Mononuclear cell (primary cell): ENCODE results near the gene FAM83G. TPM values are rescaled to one million over a fixed set of nuclear protein-coding genes. Genes with fewer than 3 reads are reported as not detected.
"Not testable (repeated sequence)": the region's sequence is repeated elsewhere in the genome, so short reads cannot be mapped to it uniquely, and the experiment has no call there.

Experiments used
- H3K27me3 ChIP-seq: 2 replicates; pipeline ENCODE4 v1.6.0; 2011; ENCODE audit warnings: low read length, control low read depth; ENCODE audit not compliant: insufficient read depth
- H3K4me1 ChIP-seq: 2 replicates; pipeline ENCODE4 v1.5.1; 2011; ENCODE audit warnings: mild to moderate bottlenecking, low read length, control low read depth; ENCODE audit not compliant: insufficient read depth
- H3K4me3 ChIP-seq: 2 replicates; pipeline ENCODE4 v1.5.1; 2011; ENCODE audit warnings: mild to moderate bottlenecking, low read length, moderate library complexity
- H3K9me3 ChIP-seq: 2 replicates; pipeline ENCODE4 v1.5.1; 2011; ENCODE audit warnings: low read depth, mild to moderate bottlenecking, control low read depth, low read length
- total RNA-seq: library from RNA; depleted of rRNA; stranded (reverse); fragments of >200 nt; gene quantifications from one replicate; pipeline ENCODE4 v1.2.3, GENCODE V29; 2012

FAM83G gene
- total RNA-seq, 1 donor, result 3.0 TPM

- H3K27me3 ChIP-seq, H3K4me1 ChIP-seq, H3K4me3 ChIP-seq, H3K9me3 ChIP-seq: not testable (repeated sequence)
Observed at GRCh38 chr17:19030771-19031449, 26.3 kb upstream of the FAM83G start.

DNA sequence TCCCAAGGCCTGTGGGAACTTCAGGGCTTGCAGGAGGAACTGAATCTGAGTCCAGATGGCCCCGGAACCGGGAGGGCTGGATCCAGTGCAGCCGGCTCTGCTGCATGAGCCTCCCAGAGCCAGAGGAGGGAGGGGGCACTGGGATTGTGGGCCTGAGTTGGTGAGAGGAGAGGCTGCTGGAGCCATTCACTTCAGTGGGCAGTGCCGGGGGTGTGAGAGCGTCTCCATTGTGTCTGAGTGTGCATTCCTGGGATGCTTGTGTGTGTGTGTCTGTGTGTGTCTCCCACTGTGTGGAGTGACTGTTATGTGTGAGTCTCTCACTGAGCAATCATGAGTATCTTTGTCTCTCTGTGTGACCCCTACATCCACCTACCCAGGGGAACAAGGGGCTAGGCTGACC, 25.2 kb upstream of the FAM83G start:
- H3K4me3 ChIP-seq, H3K9me3 ChIP-seq, H3K4me1 ChIP-seq, H3K27me3 ChIP-seq: not testable (repeated sequence)

- not testable (repeated sequence) for H3K27me3 ChIP-seq, H3K4me3 ChIP-seq, H3K4me1 ChIP-seq, H3K9me3 ChIP-seq
Observed at GRCh38 chr17:19028671-19029070, 24.1 kb upstream of the FAM83G start.

- no peaks in the 10 kb centered on the region for H3K4me1 ChIP-seq
- H3K27me3 ChIP-seq, result no peaks in the 10 kb centered on the region
- no peaks in the 10 kb centered on the region for H3K9me3 ChIP-seq
- H3K4me3 ChIP-seq, result no peak overlapping the region
Observed at GRCh38 chr17:19024101-19025078, 19.8 kb upstream of the FAM83G start.

DNA sequence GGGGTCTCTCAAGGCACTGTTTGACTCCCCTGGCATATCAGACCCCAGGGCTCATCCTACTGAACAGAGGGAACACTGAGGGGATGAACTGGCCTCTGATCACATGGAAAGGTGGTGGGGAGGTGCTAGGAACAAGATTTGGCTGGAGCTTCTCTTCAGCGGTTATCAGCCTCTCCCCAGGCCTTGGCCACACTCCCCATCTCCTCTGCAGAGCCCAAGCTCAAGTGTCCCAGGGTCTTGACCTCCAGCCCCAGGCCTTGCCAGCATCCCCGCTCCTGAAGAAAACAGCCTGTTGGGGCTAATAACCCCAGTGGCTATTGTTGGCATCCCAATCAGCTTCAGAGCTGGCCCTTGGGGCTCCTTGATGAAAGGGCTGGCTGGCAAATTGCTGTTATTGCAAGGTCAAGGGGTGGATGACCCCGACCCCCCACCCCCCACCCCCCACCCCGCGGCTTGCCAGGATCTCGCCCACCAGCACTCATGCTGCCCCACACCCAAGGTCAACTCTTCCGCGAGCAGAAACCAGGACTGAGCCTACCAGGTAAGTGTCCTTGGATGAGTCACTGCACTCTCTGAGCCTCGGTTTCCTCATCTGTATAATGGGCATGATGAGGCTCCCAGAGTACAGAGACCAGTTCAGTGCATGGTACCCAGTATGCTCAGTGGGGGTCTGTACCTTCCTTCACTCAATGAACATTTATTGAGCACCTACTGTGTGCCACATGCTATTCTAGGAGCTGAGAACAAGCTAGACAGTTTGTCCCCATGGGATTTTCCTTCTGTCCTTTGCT, 18.8 kb upstream of the FAM83G start:
- no peak overlapping the region for H3K4me3 ChIP-seq
- H3K9me3 ChIP-seq, result no peaks in the 10 kb centered on the region
- no peaks in the 10 kb centered on the region for H3K27me3 ChIP-seq
- H3K4me1 ChIP-seq, result no peaks in the 10 kb centered on the region

DNA sequence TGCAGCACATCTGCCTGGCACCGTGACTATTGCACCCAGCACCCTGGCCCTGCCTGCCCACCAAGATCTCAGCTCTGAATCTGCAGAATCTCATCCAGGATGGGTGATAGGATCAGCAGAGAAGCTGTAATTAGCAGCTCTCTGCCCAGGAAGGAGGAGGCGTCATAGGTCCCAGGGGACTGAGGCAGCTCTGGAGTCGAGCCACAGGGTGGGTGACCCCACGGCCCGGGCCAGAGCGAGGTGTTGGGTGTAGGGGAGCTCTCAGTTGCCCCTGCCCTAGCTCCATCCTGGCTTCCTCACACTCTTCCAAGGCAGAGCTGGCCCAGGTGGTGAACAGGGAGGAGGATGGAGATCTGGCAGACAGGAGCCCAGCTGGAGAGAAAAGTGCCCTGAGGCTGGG, 18.2 kb upstream of the FAM83G start:
- no peaks in the 10 kb centered on the region for H3K27me3 ChIP-seq
- no peaks in the 10 kb centered on the region for H3K9me3 ChIP-seq
- no peaks in the 10 kb centered on the region for H3K4me1 ChIP-seq
- H3K4me3 ChIP-seq, result no peak overlapping the region

DNA sequence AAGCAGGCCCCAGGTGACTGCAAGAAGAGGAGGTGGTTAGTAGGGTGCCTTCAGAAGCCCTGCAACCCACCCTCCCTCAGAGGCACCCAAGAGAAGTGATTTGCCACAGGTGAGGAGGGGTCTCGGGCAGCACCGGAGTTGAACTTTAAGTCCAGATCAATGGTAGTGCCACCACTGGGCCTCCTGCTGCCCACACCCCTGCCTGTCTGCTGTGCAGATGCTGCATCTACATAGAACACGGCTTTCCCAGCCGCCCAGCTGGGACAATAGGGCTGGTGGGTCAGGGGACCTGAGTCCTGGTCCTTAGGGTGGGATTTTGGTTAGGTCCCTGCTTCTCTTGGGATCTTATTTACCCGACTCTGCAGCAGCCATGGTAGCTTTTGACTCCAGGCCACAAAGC, 17.6 kb upstream of the FAM83G start:
- H3K4me1 ChIP-seq, result no peaks in the 10 kb centered on the region
- no peak overlapping the region for H3K4me3 ChIP-seq
- no peaks in the 10 kb centered on the region for H3K9me3 ChIP-seq
- no peaks in the 10 kb centered on the region for H3K27me3 ChIP-seq

GRCh38 chr17:19021622-19022083, 17.1 kb upstream of the FAM83G start:
- no peak overlapping the region for H3K4me3 ChIP-seq
- no peaks in the 10 kb centered on the region for H3K27me3 ChIP-seq
- H3K9me3 ChIP-seq, result no peaks in the 10 kb centered on the region
- no peaks in the 10 kb centered on the region for H3K4me1 ChIP-seq

- H3K4me3 ChIP-seq, H3K4me1 ChIP-seq, H3K9me3 ChIP-seq, H3K27me3 ChIP-seq: not testable (repeated sequence)
Observed at GRCh38 chr17:19021011-19021621, 16.6 kb upstream of the FAM83G start.

DNA sequence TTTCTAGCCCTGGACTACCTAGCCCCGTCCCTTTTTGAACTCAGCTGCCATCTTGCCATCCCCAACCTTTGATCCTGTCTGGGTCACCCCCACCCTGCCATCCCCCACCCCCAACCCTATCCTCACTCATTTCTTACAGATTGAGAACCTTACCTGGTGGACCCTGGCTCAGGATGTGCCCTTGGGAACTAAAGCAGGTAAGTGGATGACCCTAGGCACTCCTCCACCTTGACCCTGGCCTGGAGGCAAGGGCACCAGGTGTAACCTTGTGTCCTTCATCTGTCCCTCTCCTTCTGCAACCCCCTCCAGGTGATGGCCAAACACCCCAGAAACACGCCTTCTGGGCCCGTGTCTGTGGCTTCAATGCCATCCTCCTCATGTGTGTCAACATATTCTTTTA, 15.5 kb upstream of the FAM83G start:
- Histone ChIP-seq H3K4me1 (no peaks in the 10 kb centered on the region), H3K9me3 (no peaks in the 10 kb centered on the region), H3K27me3 (no peaks in the 10 kb centered on the region), H3K4me3 (no peak overlapping the region)

- H3K4me3 ChIP-seq, result no peak overlapping the region
- H3K27me3 ChIP-seq, result no peaks in the 10 kb centered on the region
- no peaks in the 10 kb centered on the region for H3K4me1 ChIP-seq
- H3K9me3 ChIP-seq, result no peaks in the 10 kb centered on the region
Observed at GRCh38 chr17:19019041-19019941, 14.7 kb upstream of the FAM83G start.

DNA sequence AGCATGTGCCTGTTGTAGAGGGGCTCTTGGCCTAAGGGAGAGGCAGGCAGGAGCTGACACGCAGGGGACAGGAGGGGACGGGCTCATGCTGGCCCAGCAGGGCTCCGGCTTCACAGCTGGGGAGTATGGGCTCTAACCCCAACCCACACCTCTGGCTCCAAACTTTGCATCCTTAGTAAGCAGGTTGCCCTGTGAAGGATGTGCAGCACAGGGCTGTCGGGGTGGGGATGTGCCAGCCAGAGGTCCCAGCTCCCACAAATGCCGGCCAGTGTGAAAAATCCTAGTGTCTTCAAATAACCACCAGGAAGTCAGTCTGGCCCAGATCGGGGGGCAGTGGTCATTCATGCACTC, 14.0 kb upstream of the FAM83G start:
- no peaks in the 10 kb centered on the region for H3K4me1 ChIP-seq
- no peaks in the 10 kb centered on the region for H3K27me3 ChIP-seq
- H3K4me3 ChIP-seq, result no peak overlapping the region
- H3K9me3 ChIP-seq, result no peaks in the 10 kb centered on the region

DNA sequence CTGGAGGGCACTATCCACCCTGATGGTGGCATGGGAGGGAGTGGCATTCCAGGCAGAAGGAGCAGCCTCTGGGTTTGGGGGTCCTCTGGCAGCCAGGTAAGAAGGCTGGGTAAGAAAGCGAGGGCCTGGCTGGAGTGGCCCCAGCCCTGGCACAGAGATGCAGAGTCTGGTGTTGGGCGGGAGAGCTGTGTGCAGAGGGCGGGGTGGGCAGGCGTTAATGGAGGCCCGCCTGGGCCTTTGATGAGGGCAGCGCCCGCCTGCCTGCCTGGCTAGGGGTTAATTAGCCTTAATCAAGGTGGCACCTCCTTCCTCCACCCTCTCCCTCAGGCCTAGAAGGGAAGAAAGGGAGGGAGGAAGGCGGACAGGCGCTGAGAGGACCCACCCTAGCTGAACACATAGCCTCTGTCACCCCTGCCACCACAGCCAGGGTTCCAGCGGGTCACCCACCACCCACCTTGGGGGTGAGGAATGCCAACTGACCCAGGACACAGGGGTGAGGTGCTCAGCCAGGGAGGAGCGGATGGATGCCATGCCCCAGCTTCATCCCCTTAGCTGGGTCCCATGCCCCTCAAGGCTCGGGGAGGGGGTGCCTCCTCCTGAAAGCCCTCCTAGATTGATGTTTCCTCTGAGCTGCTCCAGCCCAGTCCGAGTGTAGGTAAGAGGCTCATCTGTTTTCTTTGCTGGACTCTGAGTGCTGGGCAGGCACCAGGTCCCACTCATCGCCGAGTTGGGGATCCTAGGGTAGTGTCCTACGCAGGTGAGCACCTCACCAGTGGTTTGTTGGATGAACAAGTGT, 13.4 kb upstream of the FAM83G start:
- no peak overlapping the region for H3K4me3 ChIP-seq
- H3K9me3 ChIP-seq, result no peaks in the 10 kb centered on the region
- H3K27me3 ChIP-seq, result no peaks in the 10 kb centered on the region
- H3K4me1 ChIP-seq, result no peaks in the 10 kb centered on the region
